GM12864 (cell line): Measurements from ENCODE around the gene MRPS14.

Source experiments
- DNase-seq: peaks from one replicate; pipeline ENCODE4 v3.0.0-alpha.2; 2011; ENCODE audit warnings: low read depth
- H3K4me3 ChIP-seq: 2 replicates; pipeline ENCODE4 v1.5.1; 2011; ENCODE audit warnings: mild to moderate bottlenecking, low read depth, low read length, control low read depth
- CTCF ChIP-seq: IDR thresholded peaks from 2 replicates; pipeline ENCODE4 v1.5.1; 2011; ENCODE audit warnings: low read depth, mild to moderate bottlenecking, moderate library complexity, low read length, control low read depth, inconsistent platforms; ENCODE audit errors: missing control alignments

MRPS14 gene

GRCh38 chr1:175019524-175019923, 3.7 kb downstream of the MRPS14 start:
- no peak overlapping the region for H3K4me3 ChIP-seq
- DNase-seq, result no peak
- no peak for TF ChIP-seq CTCF

GRCh38 chr1:175015243-175015642, 8.0 kb downstream of the MRPS14 start:
- DNase-seq, result no peak
- no peak overlapping the region for H3K4me3 ChIP-seq
- TF ChIP-seq CTCF, result no peak

GRCh38 chr1:175013445-175013844, 9.8 kb downstream of the MRPS14 start:
- no peak for TF ChIP-seq CTCF
- no peak for DNase-seq
- no peak overlapping the region for H3K4me3 ChIP-seq

- H3K4me3 ChIP-seq, result no peak overlapping the region
- no peak for TF ChIP-seq CTCF
- no peak for DNase-seq
Measured at GRCh38 chr1:175009532-175009931, 13.7 kb downstream of the MRPS14 start.

GRCh38 chr1:175005085-175005783, 18.0 kb downstream of the MRPS14 start:
- TF ChIP-seq CTCF, result no peak
- DNase-seq, result no peak
- no peak overlapping the region for H3K4me3 ChIP-seq

- no peak for TF ChIP-seq CTCF
- no peak overlapping the region for H3K4me3 ChIP-seq
- no peak for DNase-seq
Measured at GRCh38 chr1:175003521-175003920, 19.7 kb downstream of the MRPS14 start.

GRCh38 chr1:175002910-175003517, 20.2 kb downstream of the MRPS14 start:
- no peak for DNase-seq
- H3K4me3 ChIP-seq, result no peak overlapping the region
- TF ChIP-seq CTCF, result no peak
